ENCODE measurements around the gene PTPRN2.

- TF ChIP-seq CTCF (IDR thresholded peaks at IDR 0.05) (no peak), POLR2A (IDR thresholded peaks at IDR 0.05) (no peak)
These were observed 506.7 kb downstream of the PTPRN2 start for GRCh38 chr7:158080899-158081445.
